Measurements from ENCODE around the gene UMAD1. TPM values are rescaled to one million over a fixed set of nuclear protein-coding genes. Genes with fewer than 3 reads are reported as not detected.

UMAD1 gene
- total RNA-seq, 1 donor from 2014 or later, result 18.0 TPM

GRCh38 chr7:7805511-7806153 lies 165.1 kb downstream of the UMAD1 start:
- Histone ChIP-seq H3K4me3 (no peak overlapping the region), H3K27ac (no peak overlapping the region), H3K36me3 (no peaks in the 10 kb centered on the region), H3K4me1 (no peaks in the 10 kb centered on the region), H3K9me3 (no peaks in the 10 kb centered on the region), H3K27me3 (no peaks in the 10 kb centered on the region)
- no peak for DNase-seq
- TF ChIP-seq CTCF (IDR thresholded peaks at IDR 0.05), result no peak
- no peak for ATAC-seq
- intact Hi-C loops (cut with DNase I), result no loop called here

GRCh38 chr7:7808156-7808555 lies 167.6 kb downstream of the UMAD1 start:
- no peaks in the 10 kb centered on the region for H3K36me3 ChIP-seq
- TF ChIP-seq CTCF (IDR thresholded peaks at IDR 0.05), result no peak
- no peaks in the 10 kb centered on the region for H3K27me3 ChIP-seq
- H3K27ac ChIP-seq, result no peak overlapping the region
- no peaks in the 10 kb centered on the region for H3K9me3 ChIP-seq
- ATAC-seq, result no peak
- no peak overlapping the region for H3K4me3 ChIP-seq
- intact Hi-C loops (cut with DNase I), result no loop called here
- DNase-seq, result no peak
- H3K4me1 ChIP-seq, result no peaks in the 10 kb centered on the region

- no peaks in the 10 kb centered on the region for H3K27me3 ChIP-seq
- H3K9me3 ChIP-seq, result no peaks in the 10 kb centered on the region
- ATAC-seq, result no peak
- no peak overlapping the region for H3K27ac ChIP-seq
- intact Hi-C loops (cut with DNase I), result no loop called here
- H3K4me1 ChIP-seq, result no peaks in the 10 kb centered on the region
- no peak for DNase-seq
- H3K4me3 ChIP-seq, result no peak overlapping the region
- no peaks in the 10 kb centered on the region for H3K36me3 ChIP-seq
- no peak for TF ChIP-seq CTCF (IDR thresholded peaks at IDR 0.05)
These were observed 168.1 kb downstream of the UMAD1 start for GRCh38 chr7:7808626-7809025.

- no peak for TF ChIP-seq CTCF (IDR thresholded peaks at IDR 0.05)
- H3K27ac ChIP-seq, result no peak overlapping the region
- ATAC-seq (no peak), DNase-seq (no peak)
- H3K27me3 ChIP-seq, result no peaks in the 10 kb centered on the region
- no peak overlapping the region for H3K4me3 ChIP-seq
- H3K36me3 ChIP-seq, result no peaks in the 10 kb centered on the region
- H3K9me3 ChIP-seq, result no peaks in the 10 kb centered on the region
- intact Hi-C loops (cut with DNase I), result no loop called here
- no peaks in the 10 kb centered on the region for H3K4me1 ChIP-seq
These were observed 169.8 kb downstream of the UMAD1 start for GRCh38 chr7:7810380-7810779.

- Histone ChIP-seq H3K9me3 (no peaks in the 10 kb centered on the region), H3K27ac (no peak overlapping the region), H3K27me3 (no peaks in the 10 kb centered on the region), H3K4me1 (no peaks in the 10 kb centered on the region), H3K36me3 (no peaks in the 10 kb centered on the region), H3K4me3 (no peak overlapping the region)
- TF ChIP-seq CTCF (IDR thresholded peaks at IDR 0.05), result no peak
- DNase-seq (no peak), ATAC-seq (no peak)
- intact Hi-C loops (cut with DNase I), result no loop called here
These were observed 170.3 kb downstream of the UMAD1 start for GRCh38 chr7:7810826-7811225.

GRCh38 chr7:7812112-7812511 lies 171.6 kb downstream of the UMAD1 start:
- Histone ChIP-seq H3K36me3 (no peaks in the 10 kb centered on the region), H3K4me1 (no peaks in the 10 kb centered on the region), H3K4me3 (no peak overlapping the region), H3K27ac (no peak overlapping the region), H3K9me3 (no peaks in the 10 kb centered on the region), H3K27me3 (no peaks in the 10 kb centered on the region)
- intact Hi-C loops (cut with DNase I), result no loop called here
- DNase-seq, result no peak
- no peak for TF ChIP-seq CTCF (IDR thresholded peaks at IDR 0.05)
- no peak for ATAC-seq

All from upper lobe of right lung (tissue), 1 donor.